Liver (tissue), 9 donors: Measurements from ENCODE around the gene TBC1D1. TPM values are rescaled to one million over a fixed set of nuclear protein-coding genes. Genes with fewer than 3 reads are reported as not detected.

Experiments
- DNase-seq: peaks from one replicate; pipeline ENCODE4 v3.0.0-alpha.2; 2017; ENCODE audit warnings: low spot score
- H3K27ac ChIP-seq, 2 donors: one replicate each; pipeline ENCODE4 v1.7.0; 2013; ENCODE audit warnings: inconsistent platforms in 2 of 2, low read length in 2 of 2, control low read depth in 1 of 2, low read depth in 1 of 2, mild to moderate bottlenecking in 1 of 2
- H3K27me3 ChIP-seq, 4 donors: one replicate each; pipeline versions ENCODE4 v1.6.1 to v1.7.0; 2013; ENCODE audit warnings: low read length in 3 of 4, inconsistent platforms in 1 of 4, mild to moderate bottlenecking in 1 of 4, moderate library complexity in 1 of 4; ENCODE audit not compliant: control insufficient read depth in 4 of 4, insufficient read depth in 4 of 4
- H3K36me3 ChIP-seq, 4 donors: one replicate each; pipeline versions ENCODE4 v1.6.1 to v1.7.0; 2013; ENCODE audit warnings: low read length in 3 of 4, mild to moderate bottlenecking in 3 of 4, low read depth in 1 of 4, moderate library complexity in 1 of 4; ENCODE audit not compliant: control insufficient read depth in 4 of 4, insufficient read depth in 3 of 4
- H3K4me1 ChIP-seq, 4 donors: one replicate each; pipeline versions ENCODE4 v1.6.1 to v1.7.0; 2013; ENCODE audit warnings: low read length in 3 of 4, mild to moderate bottlenecking in 3 of 4, moderate library complexity in 1 of 4; ENCODE audit not compliant: control insufficient read depth in 4 of 4, insufficient read depth in 4 of 4
- H3K4me3 ChIP-seq, 3 donors: one replicate each; pipeline versions ENCODE4 v1.6.1 to v1.7.0; 2013; ENCODE audit warnings: low read length in 3 of 3, control low read depth in 1 of 3, low read depth in 1 of 3, mild to moderate bottlenecking in 1 of 3
- H3K9ac ChIP-seq, 2 donors: one replicate each; pipeline ENCODE4 v1.7.0; 2013; ENCODE audit warnings: low read length in 2 of 2, mild to moderate bottlenecking in 2 of 2, moderate library complexity in 2 of 2, control low read depth in 1 of 2, low read depth in 1 of 2
- H3K9me3 ChIP-seq, 4 donors: one replicate each; pipeline versions ENCODE4 v1.6.1 to v1.7.0; 2013; ENCODE audit warnings: low read length in 3 of 4; ENCODE audit not compliant: control insufficient read depth in 4 of 4
- ATF3 ChIP-seq: IDR thresholded peaks from 2 replicates; pipeline ENCODE4 v1.6.1; 2016; ENCODE audit warnings: antibody characterized with exemption
- EGR1 ChIP-seq, 2 donors: IDR thresholded peaks; 2 replicates each; pipeline ENCODE4 v1.6.1; 2016 to 2018; ENCODE audit warnings: antibody characterized with exemption in 2 of 2, low read depth in 2 of 2
- FOXA1 ChIP-seq: IDR thresholded peaks from 2 replicates; pipeline ENCODE4 v1.6.1; 2016; ENCODE audit warnings: antibody characterized with exemption
- FOXA2 ChIP-seq: IDR thresholded peaks from 2 replicates; pipeline ENCODE4 v1.6.1; 2016; ENCODE audit warnings: antibody characterized with exemption
- GABPA ChIP-seq, 2 donors: IDR thresholded peaks in 1 of 2; conservative IDR thresholded peaks in 1 of 2; 2 replicates each; pipeline ENCODE4 v1.6.1; 2016; ENCODE audit warnings: antibody characterized with exemption in 2 of 2, mild to moderate bottlenecking in 1 of 2, moderate library complexity in 1 of 2
- HNF4A ChIP-seq, 2 donors: conservative IDR thresholded peaks; 2 replicates each; pipeline ENCODE4 v1.6.1; 2016; ENCODE audit warnings: antibody characterized with exemption in 2 of 2, mild to moderate bottlenecking in 2 of 2
- HNF4G ChIP-seq: IDR thresholded peaks from 2 replicates; pipeline ENCODE4 v1.6.1; 2016; ENCODE audit warnings: antibody characterized with exemption
- JUND ChIP-seq, 2 donors: IDR thresholded peaks; 2 replicates each; pipeline ENCODE4 v1.6.1; 2016; ENCODE audit warnings: antibody characterized with exemption in 2 of 2
- NR2F2 ChIP-seq: IDR thresholded peaks from 2 replicates; pipeline ENCODE4 v1.6.1; 2016; ENCODE audit warnings: antibody characterized with exemption
- RAD21 ChIP-seq, 2 donors: IDR thresholded peaks; 2 replicates each; pipeline ENCODE4 v1.6.1; 2016; ENCODE audit warnings: antibody characterized with exemption in 2 of 2, mild to moderate bottlenecking in 2 of 2
- REST ChIP-seq: IDR thresholded peaks from 2 replicates; pipeline ENCODE4 v1.6.1; 2016; ENCODE audit warnings: antibody characterized with exemption, mild to moderate bottlenecking
- RXRA ChIP-seq, 2 donors: IDR thresholded peaks; 2 replicates each; pipeline ENCODE4 v1.6.1; 2017 to 2018; ENCODE audit warnings: antibody characterized with exemption in 2 of 2, mild to moderate bottlenecking in 1 of 2
- SP1 ChIP-seq: IDR thresholded peaks from 2 replicates; pipeline ENCODE4 v1.6.1; 2018; ENCODE audit warnings: antibody characterized with exemption, mild to moderate bottlenecking
- TAF1 ChIP-seq: conservative IDR thresholded peaks from 2 replicates; pipeline ENCODE4 v1.6.1; 2016; ENCODE audit warnings: antibody characterized with exemption, mild to moderate bottlenecking
- YY1 ChIP-seq: IDR thresholded peaks from 2 replicates; pipeline ENCODE4 v1.6.1; 2016; ENCODE audit warnings: antibody characterized with exemption, mild to moderate bottlenecking
- WGBS: extraction: QIAGEN DNeasy Blood & Tissue Kit; methylation state at CpG from one replicate; pipeline ENCODE4 v1.1.7; 2013; 5-methylcytosine and 5-hydroxymethylcytosine counted together
- polyA plus RNA-seq, 2 donors: library from polyadenylated mRNA; stranded (reverse) in 1 of 2; unstranded in 1 of 2; fragments of 200-250 nt in 1 of 2; fragments of >200 nt in 1 of 2; fragmentation: Nextera tagmentation in 1 of 2; extraction: Ambion mirVana in 1 of 2; gene quantifications; one replicate each; pipeline versions ENCODE4 v1.2.1 to v1.2.3, GENCODE V29; 2013 to 2015
- total RNA-seq, 2 donors: library from RNA; depleted of rRNA; stranded (reverse); fragments of >200 nt; gene quantifications; one replicate each; pipeline ENCODE4 v1.2.3, GENCODE V29; 2014
- TF ChIP-seq, protein P1 (sequence below): IDR thresholded peaks from 2 replicates; pipeline ENCODE4 v1.6.1; 2016; ENCODE audit warnings: antibody characterized with exemption
- TF ChIP-seq, protein P2 (sequence below): fragments of 150-350 bp; IDR thresholded peaks from 2 replicates; pipeline ENCODE4 v1.5.1; 2017; ENCODE audit warnings: improper control_type of control experiment, low read depth, low read length; ENCODE audit not compliant: missing input control
- TF ChIP-seq, protein P3 (sequence below): IDR thresholded peaks from 2 replicates; pipeline ENCODE4 v1.6.1; 2016; ENCODE audit warnings: antibody characterized with exemption
- donor health status: healthy.
- donor health status: healthy.
- donor health status: healthy.
- donor health status: healthy.
- donor health status: healthy.

Gene TBC1D1
- total and polyA plus RNA-seq, 4 donors: 15.6 to 41.4 (median 20.9) TPM

DNA sequence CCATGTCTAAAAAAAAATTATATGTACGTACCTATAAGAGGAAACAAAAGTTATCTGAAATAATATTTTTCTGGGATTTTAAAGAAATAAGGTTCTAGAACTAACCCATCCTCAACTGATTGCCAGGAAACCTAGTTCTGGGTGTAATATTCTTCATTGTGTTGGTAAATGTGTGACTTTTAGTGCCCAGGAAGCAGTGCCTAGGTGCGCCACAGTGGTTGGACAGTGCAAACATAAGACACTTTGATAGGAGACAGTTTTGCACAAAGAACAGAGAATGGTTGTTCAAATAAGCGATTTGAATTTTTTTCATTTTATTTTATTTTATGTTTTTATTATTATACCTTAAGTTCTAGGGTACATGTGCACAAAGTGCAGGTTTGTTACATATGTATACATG, 47.3 kb downstream of the TBC1D1 start:
- no peak overlapping the region for H3K9ac ChIP-seq
- no peaks in the 10 kb centered on the region for H3K36me3 ChIP-seq
- WGBS: 93% methylated on average over 3 of the region's 3 CpGs
- TF ChIP-seq SP1: no peak
- TF ChIP-seq, protein P1, sequence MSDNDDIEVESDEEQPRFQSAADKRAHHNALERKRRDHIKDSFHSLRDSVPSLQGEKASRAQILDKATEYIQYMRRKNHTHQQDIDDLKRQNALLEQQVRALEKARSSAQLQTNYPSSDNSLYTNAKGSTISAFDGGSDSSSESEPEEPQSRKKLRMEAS: no peak
- no peak for TF ChIP-seq RXRA (IDR thresholded peaks at IDR 0.05)
- no peak for TF ChIP-seq RAD21 (IDR thresholded peaks at IDR 0.05)
- TF ChIP-seq REST: no peak
- TF ChIP-seq EGR1 (IDR thresholded peaks at IDR 0.05; ENCODE audit: low read depth in 2 of 2): no peak
- no peak for TF ChIP-seq HNF4A (conservative IDR thresholded peaks at IDR 0.05)
- TF ChIP-seq GABPA (IDR thresholded peaks at IDR 0.05 in 1 of 2, conservative IDR thresholded peaks at IDR 0.05 in 1 of 2): no peak
- TF ChIP-seq JUND (IDR thresholded peaks at IDR 0.05): no peak
- no peak for TF ChIP-seq HNF4G
- TF ChIP-seq, protein P2, sequence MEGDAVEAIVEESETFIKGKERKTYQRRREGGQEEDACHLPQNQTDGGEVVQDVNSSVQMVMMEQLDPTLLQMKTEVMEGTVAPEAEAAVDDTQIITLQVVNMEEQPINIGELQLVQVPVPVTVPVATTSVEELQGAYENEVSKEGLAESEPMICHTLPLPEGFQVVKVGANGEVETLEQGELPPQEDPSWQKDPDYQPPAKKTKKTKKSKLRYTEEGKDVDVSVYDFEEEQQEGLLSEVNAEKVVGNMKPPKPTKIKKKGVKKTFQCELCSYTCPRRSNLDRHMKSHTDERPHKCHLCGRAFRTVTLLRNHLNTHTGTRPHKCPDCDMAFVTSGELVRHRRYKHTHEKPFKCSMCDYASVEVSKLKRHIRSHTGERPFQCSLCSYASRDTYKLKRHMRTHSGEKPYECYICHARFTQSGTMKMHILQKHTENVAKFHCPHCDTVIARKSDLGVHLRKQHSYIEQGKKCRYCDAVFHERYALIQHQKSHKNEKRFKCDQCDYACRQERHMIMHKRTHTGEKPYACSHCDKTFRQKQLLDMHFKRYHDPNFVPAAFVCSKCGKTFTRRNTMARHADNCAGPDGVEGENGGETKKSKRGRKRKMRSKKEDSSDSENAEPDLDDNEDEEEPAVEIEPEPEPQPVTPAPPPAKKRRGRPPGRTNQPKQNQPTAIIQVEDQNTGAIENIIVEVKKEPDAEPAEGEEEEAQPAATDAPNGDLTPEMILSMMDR: no peak
- no peak for TF ChIP-seq TAF1
- TF ChIP-seq, protein P3, sequence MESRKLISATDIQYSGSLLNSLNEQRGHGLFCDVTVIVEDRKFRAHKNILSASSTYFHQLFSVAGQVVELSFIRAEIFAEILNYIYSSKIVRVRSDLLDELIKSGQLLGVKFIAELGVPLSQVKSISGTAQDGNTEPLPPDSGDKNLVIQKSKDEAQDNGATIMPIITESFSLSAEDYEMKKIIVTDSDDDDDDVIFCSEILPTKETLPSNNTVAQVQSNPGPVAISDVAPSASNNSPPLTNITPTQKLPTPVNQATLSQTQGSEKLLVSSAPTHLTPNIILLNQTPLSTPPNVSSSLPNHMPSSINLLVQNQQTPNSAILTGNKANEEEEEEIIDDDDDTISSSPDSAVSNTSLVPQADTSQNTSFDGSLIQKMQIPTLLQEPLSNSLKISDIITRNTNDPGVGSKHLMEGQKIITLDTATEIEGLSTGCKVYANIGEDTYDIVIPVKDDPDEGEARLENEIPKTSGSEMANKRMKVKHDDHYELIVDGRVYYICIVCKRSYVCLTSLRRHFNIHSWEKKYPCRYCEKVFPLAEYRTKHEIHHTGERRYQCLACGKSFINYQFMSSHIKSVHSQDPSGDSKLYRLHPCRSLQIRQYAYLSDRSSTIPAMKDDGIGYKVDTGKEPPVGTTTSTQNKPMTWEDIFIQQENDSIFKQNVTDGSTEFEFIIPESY: no peak
- TF ChIP-seq FOXA2: no peak
- TF ChIP-seq FOXA1: no peak
- no peak for TF ChIP-seq NR2F2
- TF ChIP-seq ATF3: no peak
- TF ChIP-seq YY1: no peak
- no peaks in the 10 kb centered on the region for H3K27me3 ChIP-seq
- H3K4me3 ChIP-seq: no peak overlapping the region
- DNase-seq: no peak
- H3K4me1 ChIP-seq: peaks cover 0 to 6% (median 5%) of the 10 kb centered on the region in 4 donors
- no peaks in the 10 kb centered on the region for H3K9me3 ChIP-seq
- H3K27ac ChIP-seq: no peak overlapping the region
